ENCODE measurements around the gene EOLA1.
"Not testable (repeated sequence)": the region's sequence is repeated elsewhere in the genome, so short reads cannot be mapped to it uniquely, and the experiment has no call there.

Gene EOLA1

DNA sequence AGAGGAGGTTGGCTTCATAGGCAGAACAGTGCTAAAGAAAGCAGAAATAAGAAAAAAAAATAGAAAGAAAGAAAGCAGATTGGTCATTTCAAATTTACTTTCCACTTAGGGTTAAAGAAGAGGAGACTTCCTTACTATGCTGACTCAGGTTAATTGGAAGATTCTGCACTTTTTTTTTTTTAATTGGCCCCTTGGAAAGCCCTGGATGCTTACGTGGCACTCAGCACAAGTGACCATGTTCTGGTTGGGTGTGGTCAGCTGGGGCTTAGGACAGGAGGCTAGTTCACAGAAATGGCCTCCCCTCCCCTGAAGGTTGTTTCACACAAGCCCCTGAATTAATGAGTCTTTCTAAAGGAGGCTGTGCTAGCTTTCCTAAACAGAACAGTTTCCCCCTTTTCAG lies 31.9 kb downstream of the EOLA1 start:
- no peak overlapping the region for H3K4me3 ChIP-seq (replicated peaks; ENCODE audit: low read depth, low read length)
- no peak for DNase-seq (ENCODE audit: extremely low read depth, low read depth)
- no peak for TF ChIP-seq CTCF (IDR thresholded peaks at IDR 0.05; ENCODE audit: low read depth, low read length, missing control alignments)

DNA sequence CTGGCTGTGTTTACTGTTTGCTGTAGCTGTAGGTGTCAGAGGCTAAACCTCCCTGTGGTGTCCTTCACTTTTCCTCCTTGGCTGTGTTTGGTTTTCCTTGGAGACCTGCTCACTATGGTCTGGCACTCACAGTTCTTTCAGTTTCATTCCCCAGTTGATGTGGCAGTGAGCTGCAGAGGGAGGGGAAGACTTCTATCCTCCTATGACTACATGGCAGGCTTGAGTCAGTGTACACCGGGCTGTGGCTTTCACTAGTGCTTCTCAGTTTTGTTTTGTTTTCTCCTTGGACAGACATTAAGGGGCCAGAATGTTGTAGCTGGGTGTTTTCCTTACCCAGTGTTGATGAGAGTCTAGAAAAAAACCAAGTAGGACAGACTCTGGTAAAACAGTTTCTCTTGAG lies 32.6 kb downstream of the EOLA1 start:
- not testable (repeated sequence) for DNase-seq (ENCODE audit: extremely low read depth, low read depth); H3K4me3 ChIP-seq (replicated peaks; ENCODE audit: low read depth, low read length)

DNA sequence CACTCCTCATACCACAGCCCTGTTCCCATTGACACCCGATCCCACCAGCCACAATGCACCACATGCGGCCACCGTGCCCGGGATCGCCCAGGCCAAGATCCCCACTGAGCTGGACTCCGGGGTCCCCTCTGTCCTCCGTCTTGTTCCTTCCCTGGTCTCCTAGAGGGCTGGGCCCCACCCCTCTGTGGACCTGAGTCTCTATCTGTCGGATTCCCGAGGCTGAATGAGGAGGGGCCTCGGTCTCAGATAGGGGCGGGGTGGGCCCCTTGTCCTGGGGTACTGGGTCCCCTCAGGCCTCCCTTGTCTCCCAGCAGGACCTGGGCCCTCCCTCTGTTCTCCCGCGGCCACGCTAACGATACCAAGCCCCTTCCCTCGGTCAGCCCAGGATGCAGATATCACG lies 44.8 kb downstream of the EOLA1 start:
- DNase-seq (ENCODE audit: extremely low read depth, low read depth); H3K4me3 ChIP-seq (replicated peaks; ENCODE audit: low read depth, low read length): not testable (repeated sequence)

DNA sequence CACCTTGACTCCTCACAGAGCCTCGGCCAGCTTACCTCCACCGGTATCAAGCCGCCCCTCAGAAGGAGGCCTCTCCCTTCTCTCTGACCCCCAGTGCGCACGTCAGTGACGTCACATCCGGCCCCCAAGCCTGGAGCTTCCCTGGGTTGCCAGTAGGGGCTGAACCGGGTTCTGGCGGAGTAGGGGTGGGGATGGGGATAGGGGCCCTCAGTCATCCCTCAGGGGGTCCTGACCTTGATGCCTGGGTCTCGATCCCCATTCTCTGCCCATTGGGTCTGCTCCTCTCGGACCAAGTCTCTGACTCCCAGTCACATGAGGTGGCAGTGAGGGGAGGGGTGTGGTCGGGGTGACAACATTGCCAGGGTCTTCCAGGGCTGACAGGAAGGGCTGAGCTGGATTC lies 46.5 kb downstream of the EOLA1 start, which contains the start of gene MAGEA9B:
Gene MAGEA9B (minus strand): TSS at position 101 of the 400 bp plus-strand sequence. CDS start 4,280 bp downstream, outside the sequence.
- H3K4me3 ChIP-seq (replicated peaks; ENCODE audit: low read depth, low read length); DNase-seq (ENCODE audit: extremely low read depth, low read depth): not testable (repeated sequence)

DNA sequence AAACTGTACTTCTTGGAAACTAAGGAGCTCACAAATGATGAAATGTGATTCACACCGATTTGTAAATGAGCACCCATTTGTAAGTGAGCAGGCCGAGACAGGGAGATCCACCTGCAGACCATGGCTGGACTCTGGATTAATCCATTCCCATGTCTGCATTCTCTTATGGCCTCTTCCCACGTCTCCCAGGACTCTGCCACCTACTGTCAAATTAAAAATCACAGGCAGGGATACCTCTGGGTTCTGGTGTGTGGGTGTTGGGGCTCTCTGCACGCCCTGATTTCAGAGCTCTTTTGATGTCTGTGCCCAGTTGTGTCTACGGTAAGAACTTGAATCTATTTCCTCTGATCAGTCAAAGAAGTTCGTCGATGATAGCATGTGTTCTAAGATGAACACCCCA lies 50.2 kb downstream of the EOLA1 start:
- H3K4me3 ChIP-seq (replicated peaks; ENCODE audit: low read depth, low read length) = not testable (repeated sequence)

GRCh38 chrX:149595214-149595613 lies 54.4 kb downstream of the EOLA1 start, which contains the start of gene HSFX2:
HSFX2 (minus strand) TSS chrX:149595314; CDS start chrX:149594700, 614 bp downstream.
- not testable (repeated sequence) for DNase-seq (ENCODE audit: extremely low read depth, low read depth)

More for the DNA sequence above, 50.2 kb downstream of the EOLA1 start:
- not testable (repeated sequence) for DNase-seq (ENCODE audit: extremely low read depth, low read depth)

DNA sequence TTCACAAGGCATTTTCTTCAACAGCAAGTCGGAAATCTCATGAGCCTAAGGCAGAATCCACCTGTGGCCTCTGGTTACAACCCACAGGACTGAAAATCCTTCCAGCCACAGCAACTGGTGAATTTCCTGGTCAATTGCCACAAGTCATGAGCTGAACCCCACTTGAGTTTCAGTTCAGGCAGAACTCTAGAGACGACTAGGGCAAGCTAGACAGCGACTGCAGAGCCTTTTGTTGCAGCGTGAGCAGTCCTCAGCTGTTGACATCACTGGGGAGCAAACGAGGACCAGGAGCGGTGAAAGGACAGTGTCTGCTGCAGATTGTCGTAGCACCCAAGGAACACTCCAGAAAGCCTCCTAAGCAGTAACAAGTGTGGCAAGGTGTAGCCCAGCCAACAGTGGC lies 55.1 kb downstream of the EOLA1 start:
- not testable (repeated sequence) for DNase-seq (ENCODE audit: extremely low read depth, low read depth); H3K4me3 ChIP-seq (replicated peaks; ENCODE audit: low read depth, low read length)

More at GRCh38 chrX:149595214-149595613, 54.4 kb downstream of the EOLA1 start, which contains the start of gene HSFX2:
- H3K4me3 ChIP-seq (replicated peaks; ENCODE audit: low read depth, low read length) = not testable (repeated sequence)
